Prostate gland (tissue), 2 donors: Measurements from ENCODE around the gene ACP6. TPM values are rescaled to one million over a fixed set of nuclear protein-coding genes. Genes with fewer than 3 reads are reported as not detected.
A peak's percentile ranks its signal among the peaks of the same experiment; 100 is the strongest.

ENCODE experiments used
- DNase-seq: peaks from one replicate; pipeline ENCODE4 v3.0.0-alpha.2; 2019; ENCODE audit warnings: low spot score
- H3K27ac ChIP-seq, 2 donors: fragments of 200-600 bp; sonication (generic); 2 replicates each; pipeline ENCODE4 v1.5.1; 2017 to 2019
- H3K27me3 ChIP-seq: fragments of 200-600 bp; sonication (generic); replicated peaks from 2 replicates; pipeline ENCODE4 v1.5.1; 2019; ENCODE audit not compliant: insufficient read depth
- H3K36me3 ChIP-seq, 2 donors: fragments of 200-600 bp; sonication (generic); 1 replicate in 1 of 2; 2 replicates in 1 of 2; pipeline versions ENCODE4 v1.5.1 to v1.8.1; 2017 to 2019
- H3K4me1 ChIP-seq: fragments of 200-600 bp; sonication (generic); replicated peaks from 2 replicates; pipeline ENCODE4 v1.5.1; 2019
- H3K4me3 ChIP-seq, 2 donors: fragments of 200-600 bp; sonication (generic); 2 replicates each; pipeline ENCODE4 v1.5.1; 2017 to 2019
- H3K9me3 ChIP-seq: fragments of 200-600 bp; sonication (generic); 2 replicates; pipeline ENCODE4 v1.5.1; 2017
- POLR2A ChIP-seq: fragments of 450-650 bp; IDR thresholded peaks from one replicate; pipeline ENCODE4 v1.6.1; 2016; ENCODE audit warnings: antibody characterized with exemption, mild to moderate bottlenecking
- POLR2AphosphoS5 ChIP-seq: sonication (generic); formaldehyde crosslinking; IDR thresholded peaks from one replicate; pipeline ENCODE4 v1.6.1; 2017; ENCODE audit warnings: antibody characterized with exemption
- WGBS: methylation state at CpG from one replicate; pipeline ENCODE4 v1.1.5; 2018; 5-methylcytosine and 5-hydroxymethylcytosine counted together
- intact Hi-C: fragments of 100-400 bp; cut with DNase I; formaldehyde crosslinking; loops from one replicate; pipeline ENCODE4 v1.14.2; 2022
- total RNA-seq, 2 donors: library from RNA; depleted of rRNA; stranded (reverse); fragments of >200 nt; gene quantifications; one replicate each; pipeline ENCODE4 v1.1.0, GENCODE V29; 2016
- TF ChIP-seq, protein P1 (sequence below), 4 experiments: fragments of 200-600 bp in 2 of 4; fragments of 450-650 bp in 2 of 4; sonication (generic) in 2 of 4; IDR thresholded peaks; 1 replicate in 3 of 4; 2 replicates in 1 of 4; pipeline ENCODE4 v1.5.1; 2016 to 2019; ENCODE audit warnings: antibody characterized with exemption in 4 of 4, mild to moderate bottlenecking in 2 of 4, moderate library complexity in 2 of 4

ACP6 gene
- total RNA-seq, 2 donors from 2014 or later: 20.2 to 22.0 TPM

DNA sequence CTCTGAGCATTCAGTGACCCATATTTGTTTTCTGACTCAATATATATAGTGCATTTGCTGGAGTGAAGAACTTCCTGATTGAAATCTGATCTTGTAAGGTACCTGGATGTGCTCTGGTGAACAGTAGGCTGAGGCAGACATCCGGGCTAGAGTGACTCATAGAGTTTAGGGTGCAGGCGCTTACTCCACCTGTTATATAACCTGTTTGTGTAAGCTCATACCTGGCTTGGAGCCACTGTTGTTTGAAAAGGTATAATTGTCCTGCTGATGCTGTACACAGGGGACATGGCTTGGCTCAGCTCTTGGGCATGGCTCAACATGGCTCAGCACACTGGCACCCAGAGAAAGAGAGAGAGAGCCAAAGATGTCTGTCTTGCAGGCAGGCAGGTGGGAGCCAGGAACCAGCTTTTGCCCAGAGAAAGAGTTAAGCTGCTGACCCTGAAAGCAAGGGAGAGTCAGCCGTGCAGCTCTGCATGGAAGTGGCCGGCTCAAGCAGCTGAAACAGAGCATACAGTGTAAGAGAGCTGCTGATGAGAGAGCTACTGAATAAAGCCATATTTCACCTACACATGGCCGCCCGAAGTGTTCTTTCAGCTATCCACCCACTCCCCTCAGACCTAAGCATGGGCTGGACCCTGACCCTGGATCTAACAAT is 46.9 kb upstream of the ACP6 start:
- Histone ChIP-seq H3K4me3 (no peak overlapping the region), H3K27ac (no peak overlapping the region), H3K4me1 (no peaks in the 10 kb centered on the region), H3K9me3 (no peaks in the 10 kb centered on the region), H3K36me3 (no peaks in the 10 kb centered on the region), H3K27me3 (no peaks in the 10 kb centered on the region)
- intact Hi-C loops: no loop called here
- DNase-seq: peak; percentile 57
- TF ChIP-seq, protein P1, sequence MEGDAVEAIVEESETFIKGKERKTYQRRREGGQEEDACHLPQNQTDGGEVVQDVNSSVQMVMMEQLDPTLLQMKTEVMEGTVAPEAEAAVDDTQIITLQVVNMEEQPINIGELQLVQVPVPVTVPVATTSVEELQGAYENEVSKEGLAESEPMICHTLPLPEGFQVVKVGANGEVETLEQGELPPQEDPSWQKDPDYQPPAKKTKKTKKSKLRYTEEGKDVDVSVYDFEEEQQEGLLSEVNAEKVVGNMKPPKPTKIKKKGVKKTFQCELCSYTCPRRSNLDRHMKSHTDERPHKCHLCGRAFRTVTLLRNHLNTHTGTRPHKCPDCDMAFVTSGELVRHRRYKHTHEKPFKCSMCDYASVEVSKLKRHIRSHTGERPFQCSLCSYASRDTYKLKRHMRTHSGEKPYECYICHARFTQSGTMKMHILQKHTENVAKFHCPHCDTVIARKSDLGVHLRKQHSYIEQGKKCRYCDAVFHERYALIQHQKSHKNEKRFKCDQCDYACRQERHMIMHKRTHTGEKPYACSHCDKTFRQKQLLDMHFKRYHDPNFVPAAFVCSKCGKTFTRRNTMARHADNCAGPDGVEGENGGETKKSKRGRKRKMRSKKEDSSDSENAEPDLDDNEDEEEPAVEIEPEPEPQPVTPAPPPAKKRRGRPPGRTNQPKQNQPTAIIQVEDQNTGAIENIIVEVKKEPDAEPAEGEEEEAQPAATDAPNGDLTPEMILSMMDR (IDR thresholded peaks at IDR 0.05): no peak
- TF ChIP-seq POLR2A (no peak), POLR2AphosphoS5 (peak; percentile 71)
- 65% methylated on average over 6 of the region's 6 CpGs for WGBS

DNA sequence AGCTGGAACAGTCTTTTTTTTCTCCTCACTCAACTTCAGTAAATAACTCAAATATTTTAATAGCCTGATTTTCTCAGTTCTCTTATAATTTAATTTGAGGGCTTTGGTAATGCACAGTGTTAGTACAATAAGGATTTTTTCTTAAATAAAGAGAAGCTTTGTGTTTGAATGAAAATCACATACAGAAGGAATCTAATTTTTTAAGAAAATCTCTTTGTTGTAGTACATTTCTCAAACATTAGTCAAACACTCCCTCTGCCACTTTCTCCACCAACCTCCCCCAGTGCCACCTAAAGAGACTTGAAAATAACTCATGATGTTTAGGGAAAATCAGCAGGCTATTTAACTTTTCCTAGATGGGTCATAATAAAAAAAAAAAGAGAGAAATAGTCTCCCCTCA is 42.3 kb upstream of the ACP6 start:
- Histone ChIP-seq H3K27me3 (no peaks in the 10 kb centered on the region), H3K27ac (no peak overlapping the region), H3K4me3 (no peak overlapping the region), H3K4me1 (no peaks in the 10 kb centered on the region), H3K36me3 (no peaks in the 10 kb centered on the region), H3K9me3 (no peaks in the 10 kb centered on the region)
- no peak for TF ChIP-seq POLR2A
- TF ChIP-seq, protein P1 (IDR thresholded peaks at IDR 0.05): no peak
- no peak for TF ChIP-seq POLR2AphosphoS5
- no peak for DNase-seq
- intact Hi-C loops: no loop called here

DNA sequence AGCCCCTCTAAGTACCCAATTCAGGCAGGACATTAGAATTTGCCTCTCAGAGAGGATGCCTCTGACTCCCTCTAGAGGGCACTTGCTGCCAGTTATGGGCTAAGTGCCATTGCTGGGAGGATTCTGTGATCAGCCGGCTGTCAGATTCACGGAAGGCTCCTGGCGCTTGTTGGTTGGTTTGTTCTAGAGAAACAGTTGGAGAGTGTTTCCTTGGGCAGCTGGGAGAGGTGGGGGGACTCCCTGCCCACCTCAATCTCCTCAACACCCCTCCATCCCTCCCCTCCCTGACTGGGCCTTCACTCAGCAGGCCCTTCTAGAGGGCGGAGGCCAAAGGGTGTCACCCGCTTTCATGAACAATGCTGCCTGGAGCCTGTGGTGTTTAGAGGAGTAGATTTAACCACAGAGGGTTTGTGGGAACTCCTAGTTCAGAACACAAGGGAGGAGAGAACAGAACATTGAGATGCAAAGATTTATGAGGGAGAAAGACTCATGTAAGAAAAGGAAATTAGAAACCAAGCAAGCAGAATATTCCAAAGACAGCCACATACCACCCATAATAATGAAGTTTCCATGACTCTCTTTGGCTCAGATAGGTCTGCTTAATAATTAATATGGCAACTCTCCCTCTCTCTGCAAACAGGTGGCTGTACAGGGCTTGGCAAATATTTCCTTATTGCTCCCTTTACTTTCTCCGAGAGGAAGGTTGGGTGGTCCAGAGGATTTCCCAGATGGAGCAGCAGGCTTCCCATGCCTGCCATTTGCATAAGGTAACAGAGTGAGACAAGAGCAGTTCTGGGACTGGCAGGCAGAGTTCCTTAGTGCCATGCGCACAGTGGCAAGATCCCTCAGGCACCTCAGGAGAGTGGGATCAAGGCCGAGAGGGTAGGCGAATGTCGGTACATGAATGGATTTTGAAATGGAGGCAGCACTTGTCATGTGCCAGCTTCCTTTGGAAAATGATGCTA is 30.0 kb upstream of the ACP6 start:
- Histone ChIP-seq H3K4me1 (peaks cover 5% of the 10 kb centered on the region), H3K36me3 (no peaks in the 10 kb centered on the region), H3K4me3 (no peak overlapping the region), H3K27ac (peak overlapping the region in 1 of 2 donors; percentile 36), H3K9me3 (no peaks in the 10 kb centered on the region), H3K27me3 (no peaks in the 10 kb centered on the region)
- peak; percentile 65 for DNase-seq
- whole genome bisulfite sequencing: 56% methylated on average over 10 of the region's 10 CpGs
- TF ChIP-seq POLR2A: no peak
- TF ChIP-seq, protein P1 (IDR thresholded peaks at IDR 0.05): peak; percentile 52 to 70 (median 61)
- TF ChIP-seq POLR2AphosphoS5: peak; percentile 33
- intact Hi-C loops: no loop called here

DNA sequence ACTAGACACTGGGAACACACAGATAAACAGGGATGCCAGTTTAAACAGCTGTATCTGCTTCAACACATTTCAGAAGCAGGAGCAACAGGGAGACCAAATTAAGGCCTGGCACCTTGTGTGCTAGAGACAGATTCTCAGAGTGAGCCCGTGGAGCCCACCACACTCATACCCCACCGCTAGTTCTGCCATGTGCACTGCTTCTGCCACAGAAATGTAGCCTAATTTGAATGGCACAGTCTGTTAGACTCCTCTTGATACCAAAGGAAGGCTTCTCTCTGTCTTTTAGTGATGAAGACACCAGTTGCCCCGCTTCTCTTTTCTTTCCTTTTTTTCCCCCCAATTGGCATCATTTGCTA is 29.3 kb upstream of the ACP6 start:
- Histone ChIP-seq H3K27ac (peak overlapping the region in 1 of 2 donors; percentile 36), H3K36me3 (no peaks in the 10 kb centered on the region), H3K4me3 (no peak overlapping the region), H3K4me1 (peaks cover 5% of the 10 kb centered on the region), H3K9me3 (no peaks in the 10 kb centered on the region), H3K27me3 (no peaks in the 10 kb centered on the region)
- intact Hi-C loops: no loop called here
- 51% methylated on average over 3 of the region's 3 CpGs for WGBS
- DNase-seq: no peak
- TF ChIP-seq, protein P1 (IDR thresholded peaks at IDR 0.05): no peak
- TF ChIP-seq POLR2AphosphoS5: no peak
- no peak for TF ChIP-seq POLR2A
